GM12873 (cell line): ENCODE data around the gene GAS6.

Experiments
- TF ChIP-seq, protein P1 (sequence below): IDR thresholded peaks from 2 replicates; pipeline ENCODE4 v1.5.1; 2012; ENCODE audit warnings: low read depth, mild to moderate bottlenecking, moderate library complexity, low read length, control low read depth; ENCODE audit not compliant: insufficient read depth; ENCODE audit errors: missing control alignments

Gene GAS6

GRCh38 chr13:113875429-113875815 lies 11.5 kb upstream of the GAS6 start:
- TF ChIP-seq, protein P1, sequence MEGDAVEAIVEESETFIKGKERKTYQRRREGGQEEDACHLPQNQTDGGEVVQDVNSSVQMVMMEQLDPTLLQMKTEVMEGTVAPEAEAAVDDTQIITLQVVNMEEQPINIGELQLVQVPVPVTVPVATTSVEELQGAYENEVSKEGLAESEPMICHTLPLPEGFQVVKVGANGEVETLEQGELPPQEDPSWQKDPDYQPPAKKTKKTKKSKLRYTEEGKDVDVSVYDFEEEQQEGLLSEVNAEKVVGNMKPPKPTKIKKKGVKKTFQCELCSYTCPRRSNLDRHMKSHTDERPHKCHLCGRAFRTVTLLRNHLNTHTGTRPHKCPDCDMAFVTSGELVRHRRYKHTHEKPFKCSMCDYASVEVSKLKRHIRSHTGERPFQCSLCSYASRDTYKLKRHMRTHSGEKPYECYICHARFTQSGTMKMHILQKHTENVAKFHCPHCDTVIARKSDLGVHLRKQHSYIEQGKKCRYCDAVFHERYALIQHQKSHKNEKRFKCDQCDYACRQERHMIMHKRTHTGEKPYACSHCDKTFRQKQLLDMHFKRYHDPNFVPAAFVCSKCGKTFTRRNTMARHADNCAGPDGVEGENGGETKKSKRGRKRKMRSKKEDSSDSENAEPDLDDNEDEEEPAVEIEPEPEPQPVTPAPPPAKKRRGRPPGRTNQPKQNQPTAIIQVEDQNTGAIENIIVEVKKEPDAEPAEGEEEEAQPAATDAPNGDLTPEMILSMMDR: no peak

DNA sequence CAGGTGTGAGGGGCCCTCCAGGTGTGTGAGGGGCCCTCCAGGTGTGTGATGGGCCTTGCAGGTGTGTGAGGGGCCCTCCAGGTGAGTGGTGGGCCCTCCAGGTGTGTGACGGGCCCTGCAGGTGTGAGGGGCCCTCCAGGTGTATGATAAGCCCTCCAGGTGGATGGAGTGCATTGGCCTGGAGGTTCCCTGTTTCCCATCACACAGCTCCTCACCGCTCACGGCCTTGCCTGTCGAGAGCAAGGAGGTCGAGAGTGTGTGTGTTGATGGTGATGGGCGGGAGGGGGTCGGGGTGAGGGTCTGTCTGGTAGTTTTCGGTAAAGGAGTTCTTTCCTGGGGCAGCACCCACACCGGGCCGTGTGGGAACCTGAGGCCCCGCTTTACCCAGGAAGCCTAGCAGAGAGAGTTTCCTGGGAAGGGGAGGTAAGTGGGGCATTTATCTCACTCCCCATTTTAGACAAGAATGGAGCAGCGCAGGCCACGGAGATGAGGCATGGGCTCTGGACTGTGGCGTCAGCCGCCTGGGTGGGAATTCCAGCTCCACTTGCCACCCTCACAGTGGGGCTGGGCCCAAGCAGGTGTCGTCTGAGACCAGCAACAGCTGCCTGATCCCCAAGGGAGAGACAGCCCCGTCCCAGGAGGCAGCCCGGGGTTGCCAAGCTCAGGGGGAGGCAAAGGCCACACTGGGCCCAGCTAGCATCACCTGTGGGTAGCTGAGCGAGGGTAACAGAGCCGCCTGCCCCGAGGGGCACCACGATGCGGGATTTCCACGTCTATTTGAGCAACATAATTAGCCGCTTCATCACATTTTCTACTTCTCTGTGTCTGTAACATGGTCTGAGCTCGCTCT lies 10.9 kb upstream of the GAS6 start:
- TF ChIP-seq, protein P1: no peak

DNA sequence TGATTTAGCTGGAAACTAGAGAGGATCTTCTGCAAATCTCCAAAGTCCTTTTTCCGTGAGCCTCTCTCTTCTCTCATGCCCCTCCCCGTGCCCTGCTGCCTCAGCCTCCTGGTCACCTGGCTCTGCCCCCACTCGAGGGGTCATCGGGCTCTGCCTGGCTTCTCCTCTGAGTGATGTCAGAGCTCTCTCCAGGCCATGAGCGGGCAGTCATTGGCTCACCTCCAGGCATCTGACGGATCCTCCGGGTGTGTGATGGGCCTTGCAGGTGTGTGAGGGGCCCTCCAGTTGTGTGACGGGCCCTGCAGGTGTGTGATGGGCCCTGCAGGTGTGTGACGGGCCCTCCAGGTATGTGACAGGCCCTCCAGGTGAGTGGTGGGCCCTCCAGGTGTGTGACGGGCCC lies 10.3 kb upstream of the GAS6 start:
- TF ChIP-seq, protein P1: no peak

GRCh38 chr13:113869263-113869662 lies 5.4 kb upstream of the GAS6 start:
- TF ChIP-seq, protein P1: no peak

DNA sequence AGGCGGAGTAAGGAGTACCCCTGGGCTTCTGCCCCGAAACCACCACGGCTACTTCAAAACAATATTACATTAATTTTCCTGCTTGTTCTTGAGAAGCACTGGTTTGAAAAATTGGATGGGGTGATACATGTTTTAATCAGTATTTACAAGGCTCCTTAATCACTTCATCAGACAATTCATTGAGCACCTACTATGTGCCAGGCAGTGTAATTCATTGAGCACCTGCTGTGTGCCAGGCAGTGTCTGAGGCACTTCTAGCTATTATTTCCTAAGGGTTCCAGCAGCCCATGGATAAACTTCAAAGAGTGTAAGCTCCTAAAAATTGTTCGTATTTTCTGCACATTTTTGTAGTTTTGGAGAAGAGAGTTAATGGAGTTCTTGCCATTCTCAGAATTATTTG lies 1.6 kb upstream of the GAS6 start:
- TF ChIP-seq, protein P1: no peak

DNA sequence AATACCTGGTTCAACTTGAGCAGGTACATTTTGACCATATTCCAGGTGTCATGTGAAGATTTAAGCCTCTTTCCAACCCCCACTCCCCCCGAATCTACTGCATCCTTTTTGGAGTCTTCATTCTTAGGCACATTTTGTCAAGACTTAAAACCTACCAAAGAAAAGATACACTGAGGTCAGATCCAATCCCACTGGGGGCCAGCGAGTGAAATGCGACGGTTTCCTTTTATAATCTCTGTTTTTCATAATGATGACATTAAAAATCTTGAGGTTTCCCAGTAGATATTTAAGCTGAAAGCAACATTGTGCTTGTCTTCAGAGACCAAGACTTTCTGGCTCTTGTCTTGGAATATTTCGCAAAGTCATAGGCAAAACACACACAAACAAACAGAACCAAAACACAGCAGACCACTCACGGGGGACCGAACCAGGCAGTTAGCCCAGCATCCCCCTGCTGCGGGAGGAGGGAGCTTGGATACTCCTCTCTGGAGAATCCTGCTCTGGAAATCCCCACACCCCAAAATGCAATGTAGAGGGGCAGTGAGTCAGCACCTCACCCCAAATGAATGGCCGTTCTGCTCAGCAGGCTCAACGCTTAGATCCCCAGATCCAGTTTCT lies 506 bp upstream of the GAS6 start:
- TF ChIP-seq, protein P1: no peak

GRCh38 chr13:113862931-113863523 lies 849 bp downstream of the GAS6 start:
- TF ChIP-seq, protein P1: no peak
